NCI-H2227 treated with DMSO at 0.1 percent for 48 hours (cell line): ENCODE measurements around the gene APBB1.
"Not testable (repeated sequence)": the region's sequence is repeated elsewhere in the genome, so short reads cannot be mapped to it uniquely, and the experiment has no call there.

Experiments used
- DNase-seq: peaks from one replicate; lab custom pipeline; 2025; lab: John Stamatoyannopoulos, UW

Gene APBB1

GRCh38 chr11:6417907-6418556 lies 862 bp downstream of the APBB1 start:
- peak; percentile 23 for DNase-seq

GRCh38 chr11:6415797-6416196 lies 3.1 kb downstream of the APBB1 start:
- no peak for DNase-seq

GRCh38 chr11:6414874-6415328 lies 4.0 kb downstream of the APBB1 start:
- DNase-seq = no peak

GRCh38 chr11:6413791-6414201 lies 5.1 kb downstream of the APBB1 start:
- DNase-seq = no peak

- no peak for DNase-seq
These were observed 7.3 kb downstream of the APBB1 start for GRCh38 chr11:6411594-6412031.

- no peak for DNase-seq
These were observed 8.0 kb downstream of the APBB1 start for GRCh38 chr11:6410695-6411430.

- no peak for DNase-seq
These were observed 12.5 kb downstream of the APBB1 start for GRCh38 chr11:6406370-6406769.

- DNase-seq = no peak
These were observed 13.0 kb downstream of the APBB1 start for GRCh38 chr11:6405846-6406245.

- peak; percentile 79 for DNase-seq
These were observed 13.7 kb downstream of the APBB1 start for GRCh38 chr11:6405052-6405667.

GRCh38 chr11:6404342-6405051 lies 14.4 kb downstream of the APBB1 start:
- peak; percentile 70 for DNase-seq

GRCh38 chr11:6403539-6403938 lies 15.4 kb downstream of the APBB1 start:
- DNase-seq = no peak

- DNase-seq = no peak
These were observed 16.3 kb downstream of the APBB1 start for GRCh38 chr11:6402561-6402981.

- DNase-seq = no peak
These were observed 16.8 kb downstream of the APBB1 start for GRCh38 chr11:6402061-6402470.

GRCh38 chr11:6401464-6401863 lies 17.4 kb downstream of the APBB1 start:
- DNase-seq = no peak

- DNase-seq = no peak
These were observed 18.2 kb downstream of the APBB1 start for GRCh38 chr11:6400431-6401345.

GRCh38 chr11:6397636-6398035 lies 21.3 kb downstream of the APBB1 start:
- no peak for DNase-seq

GRCh38 chr11:6397156-6397555 lies 21.7 kb downstream of the APBB1 start:
- no peak for DNase-seq

GRCh38 chr11:6395470-6396060 lies 23.3 kb downstream of the APBB1 start:
- no peak for DNase-seq

GRCh38 chr11:6393989-6394670 lies 24.8 kb downstream of the APBB1 start:
- DNase-seq = no peak

- DNase-seq = not testable (repeated sequence)
These were observed 26.6 kb downstream of the APBB1 start for GRCh38 chr11:6392251-6392650.
